ENCODE measurements around the gene DLGAP3. TPM values are rescaled to one million over a fixed set of nuclear protein-coding genes. Genes with fewer than 3 reads are reported as not detected.

Gene DLGAP3
- total RNA-seq, 2 donors from 2014 or later, result 0.14 to 7.1 TPM

- DNase-seq (ENCODE audit: low spot score), result no peak
- intact Hi-C loops (cut with DNase I), result no loop called here
- no peaks in the 10 kb centered on the region for H3K4me1 ChIP-seq (replicated peaks)
- H3K36me3 ChIP-seq, result no peaks in the 10 kb centered on the region
- no peak overlapping the region for H3K4me3 ChIP-seq
- no peak for TF ChIP-seq POLR2A (IDR thresholded peaks at IDR 0.05)
- no peaks in the 10 kb centered on the region for H3K9me3 ChIP-seq
- no peaks in the 10 kb centered on the region for H3K27me3 ChIP-seq (replicated peaks; ENCODE audit: insufficient read depth)
- H3K27ac ChIP-seq, result no peak overlapping the region
- WGBS, result 90% methylated on average over 6 of the region's 6 CpGs
Observed at GRCh38 chr1:34831721-34832246, 97.7 kb downstream of the DLGAP3 start.

DNA sequence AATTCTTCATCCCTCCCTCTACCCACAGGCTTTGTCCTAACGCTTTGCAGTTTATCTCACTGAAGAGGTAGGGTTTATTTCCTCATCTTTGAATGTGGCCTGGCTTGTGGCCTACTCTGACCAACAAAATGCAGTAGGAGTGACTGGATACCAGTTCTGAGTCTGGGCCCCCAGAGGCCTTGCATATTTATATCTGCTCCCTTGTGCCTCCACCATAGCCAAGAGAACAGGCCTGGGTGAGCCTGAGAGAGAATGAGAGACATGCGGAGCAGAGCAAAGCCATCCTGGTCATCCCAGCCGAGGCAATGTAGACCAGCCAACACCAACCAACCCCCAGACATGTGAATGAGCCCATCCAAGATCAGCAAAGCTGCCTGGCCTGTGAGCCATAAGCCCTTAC, 100.2 kb downstream of the DLGAP3 start:
- intact Hi-C loops (cut with DNase I), result no loop called here

DNA sequence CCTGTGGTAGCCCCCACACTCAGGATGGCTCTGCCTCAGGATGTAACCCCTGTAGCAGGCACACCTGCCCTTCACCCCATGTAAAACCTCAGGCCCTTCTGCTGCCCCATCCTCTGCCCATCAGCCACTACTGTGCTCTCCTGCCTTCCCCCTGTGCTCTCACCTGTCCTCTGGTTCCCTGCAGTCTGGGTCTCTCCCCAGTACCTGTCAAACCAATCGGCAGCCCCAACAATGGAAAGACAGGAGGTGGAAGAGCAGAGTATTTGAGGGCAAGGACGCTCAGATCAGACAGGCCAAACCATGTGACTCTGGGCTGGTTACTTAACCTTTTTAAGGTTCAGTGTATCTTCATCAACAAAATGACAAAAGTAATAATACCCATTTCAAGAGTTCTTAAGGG, 100.8 kb downstream of the DLGAP3 start:
- Histone ChIP-seq H3K4me3 (no peak overlapping the region), H3K4me1 (replicated peaks) (no peaks in the 10 kb centered on the region), H3K9me3 (no peaks in the 10 kb centered on the region), H3K36me3 (no peaks in the 10 kb centered on the region), H3K27ac (no peak overlapping the region), H3K27me3 (replicated peaks; ENCODE audit: insufficient read depth) (no peaks in the 10 kb centered on the region)
- TF ChIP-seq POLR2A (IDR thresholded peaks at IDR 0.05) (no peak), CTCF (IDR thresholded peaks at IDR 0.05) (no peak), POLR2AphosphoS5 (IDR thresholded peaks at IDR 0.05) (no peak)
- no peak for DNase-seq (ENCODE audit: low spot score)
- WGBS, result 82% methylated on average over 2 of the region's 2 CpGs
- intact Hi-C loops (cut with DNase I), result no loop called here

More for the DNA sequence above, 100.2 kb downstream of the DLGAP3 start:
- WGBS, result 83% methylated on average over 3 of the region's 3 CpGs
- DNase-seq (ENCODE audit: low spot score), result no peak
- Histone ChIP-seq H3K4me1 (replicated peaks) (no peaks in the 10 kb centered on the region), H3K36me3 (no peaks in the 10 kb centered on the region), H3K27me3 (replicated peaks; ENCODE audit: insufficient read depth) (no peaks in the 10 kb centered on the region), H3K27ac (no peak overlapping the region), H3K9me3 (no peaks in the 10 kb centered on the region), H3K4me3 (no peak overlapping the region)
- no peak for TF ChIP-seq CTCF (IDR thresholded peaks at IDR 0.05)
- no peak for TF ChIP-seq POLR2AphosphoS5 (IDR thresholded peaks at IDR 0.05)
- TF ChIP-seq POLR2A (IDR thresholded peaks at IDR 0.05), result no peak

- WGBS, result 78% methylated on average over 5 of the region's 5 CpGs
- no peak for DNase-seq (ENCODE audit: low spot score)
- TF ChIP-seq CTCF (IDR thresholded peaks at IDR 0.05) (no peak), POLR2AphosphoS5 (IDR thresholded peaks at IDR 0.05) (no peak), POLR2A (IDR thresholded peaks at IDR 0.05) (no peak)
- intact Hi-C loops (cut with DNase I), result no loop called here
- no peaks in the 10 kb centered on the region for H3K27me3 ChIP-seq (replicated peaks; ENCODE audit: insufficient read depth)
- H3K27ac ChIP-seq, result no peak overlapping the region
- no peaks in the 10 kb centered on the region for H3K36me3 ChIP-seq
- H3K9me3 ChIP-seq, result no peaks in the 10 kb centered on the region
- no peak overlapping the region for H3K4me3 ChIP-seq
- no peaks in the 10 kb centered on the region for H3K4me1 ChIP-seq (replicated peaks)
Observed at GRCh38 chr1:34827341-34827941, 102.0 kb downstream of the DLGAP3 start.

- Histone ChIP-seq H3K4me3 (no peak overlapping the region), H3K9me3 (no peaks in the 10 kb centered on the region), H3K36me3 (no peaks in the 10 kb centered on the region), H3K27me3 (replicated peaks; ENCODE audit: insufficient read depth) (no peaks in the 10 kb centered on the region), H3K4me1 (replicated peaks) (no peaks in the 10 kb centered on the region), H3K27ac (no peak overlapping the region)
- TF ChIP-seq POLR2A (IDR thresholded peaks at IDR 0.05) (no peak), POLR2AphosphoS5 (IDR thresholded peaks at IDR 0.05) (no peak), CTCF (IDR thresholded peaks at IDR 0.05) (no peak)
- intact Hi-C loops (cut with DNase I), result no loop called here
- DNase-seq (ENCODE audit: low spot score), result no peak
- WGBS, result 67% methylated on average over 11 of the region's 11 CpGs
Observed at GRCh38 chr1:34825455-34826091, 103.9 kb downstream of the DLGAP3 start.

All from prostate gland (tissue), 2 donors.